HG02938 (cell line): ENCODE measurements around the gene TCEA2.

Experiments
- ATAC-seq: cut with Tn5 transposase; IDR thresholded peaks from one replicate; pipeline ENCODE4 v1.9.1; 2021; ENCODE audit warnings: mild to moderate bottlenecking, moderate library complexity; ENCODE audit not compliant: unreplicated experiment

The TCEA2 gene

DNA sequence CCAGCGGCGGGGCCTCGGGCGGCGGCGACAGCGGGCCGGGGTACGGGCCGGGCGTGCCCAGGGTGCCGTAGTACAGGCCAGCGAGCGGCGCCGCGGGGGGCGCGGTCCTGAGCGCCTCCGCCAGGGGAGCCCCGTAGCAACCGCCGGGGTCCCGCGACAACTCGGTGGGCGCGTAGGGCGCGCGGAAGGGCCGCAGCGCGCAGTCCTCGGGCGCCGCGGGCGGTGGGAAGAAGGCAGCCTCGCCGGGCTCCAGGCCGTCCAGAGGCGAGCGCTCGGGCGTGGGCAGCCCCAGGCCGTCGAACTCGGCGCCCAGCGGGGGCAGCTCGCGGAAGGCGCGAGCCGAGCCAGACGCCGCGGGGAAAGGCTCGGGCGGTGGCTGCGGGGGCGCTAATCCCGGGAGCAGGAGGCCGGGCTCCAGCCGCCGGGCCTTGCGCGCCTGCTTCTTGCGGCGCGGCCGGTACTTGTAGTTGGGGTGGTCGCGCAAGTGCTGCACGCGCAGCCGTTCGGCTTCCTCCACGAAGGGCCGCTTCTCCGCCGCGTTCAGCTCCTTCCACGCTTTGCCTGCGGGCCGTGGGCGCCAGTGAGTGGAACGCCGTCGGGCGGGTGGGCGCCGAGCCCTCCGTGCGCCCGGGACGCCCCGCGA, 14.5 kb upstream of the TCEA2 start:
- no peak for ATAC-seq

- no peak for ATAC-seq
These were observed 13.7 kb upstream of the TCEA2 start, which contains the start of gene SOX18 for GRCh38 chr20:64049060-64049877. Gene SOX18, minus strand, starts transcription at chr20:64049639. Its CDS starts 123 bp downstream, at chr20:64049516.

DNA sequence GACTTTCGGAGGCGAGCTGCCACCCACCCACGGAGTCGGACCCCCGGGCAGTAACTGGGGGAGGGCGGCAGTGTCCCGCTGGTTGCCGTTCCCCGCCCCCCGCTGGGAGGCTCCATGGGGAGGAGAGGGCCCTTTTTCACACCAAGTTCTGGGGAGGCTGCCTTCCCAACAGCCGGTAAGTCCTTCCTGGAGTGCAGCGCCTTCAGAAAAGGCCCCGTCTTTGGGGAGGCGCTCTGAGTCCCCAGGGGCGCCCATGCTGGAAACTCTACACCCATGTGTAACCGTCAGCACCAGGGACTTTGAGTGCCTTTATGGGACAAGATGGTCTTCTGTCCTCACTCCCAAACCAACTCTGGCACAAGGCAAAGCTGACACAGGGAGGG, 13.1 kb upstream of the TCEA2 start:
- no peak for ATAC-seq

DNA sequence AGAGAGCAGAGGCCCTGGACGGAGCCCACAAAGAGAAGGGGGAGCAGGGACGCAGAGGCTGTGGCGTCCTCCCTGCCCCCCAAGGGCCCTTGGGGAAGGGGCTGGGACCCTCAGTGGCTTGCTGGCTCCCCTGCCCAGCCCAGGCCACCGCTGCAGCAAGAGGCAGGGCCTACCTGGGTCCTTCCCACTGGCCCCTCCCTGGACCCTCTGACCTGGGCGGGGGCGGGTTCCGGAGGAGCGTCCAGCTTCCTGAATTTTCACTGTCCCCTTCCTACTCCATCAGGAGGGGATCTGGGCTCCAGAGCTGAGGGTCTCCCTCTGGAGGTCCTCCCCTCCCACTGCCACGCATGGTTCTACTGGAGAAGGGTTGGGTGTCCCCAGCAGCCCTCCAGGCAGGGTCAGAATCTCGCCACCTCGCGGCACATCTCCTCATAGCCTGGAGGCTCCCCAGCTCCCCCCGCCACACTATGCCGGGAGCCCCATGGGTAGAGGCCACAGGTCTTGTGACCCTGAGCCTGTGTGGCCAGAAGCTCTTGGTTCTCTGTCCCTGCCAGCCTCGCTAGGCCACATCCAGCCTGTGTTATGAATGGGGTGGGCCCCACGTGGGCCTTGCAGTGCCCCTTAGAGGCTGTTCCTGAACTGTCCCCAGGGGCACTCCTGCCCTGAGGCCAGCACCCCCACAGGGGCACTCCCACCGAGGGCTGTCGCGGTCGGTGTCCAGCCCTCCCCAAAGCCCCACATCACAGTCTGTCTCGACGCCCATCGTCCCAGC, 12.6 kb upstream of the TCEA2 start:
- no peak for ATAC-seq

DNA sequence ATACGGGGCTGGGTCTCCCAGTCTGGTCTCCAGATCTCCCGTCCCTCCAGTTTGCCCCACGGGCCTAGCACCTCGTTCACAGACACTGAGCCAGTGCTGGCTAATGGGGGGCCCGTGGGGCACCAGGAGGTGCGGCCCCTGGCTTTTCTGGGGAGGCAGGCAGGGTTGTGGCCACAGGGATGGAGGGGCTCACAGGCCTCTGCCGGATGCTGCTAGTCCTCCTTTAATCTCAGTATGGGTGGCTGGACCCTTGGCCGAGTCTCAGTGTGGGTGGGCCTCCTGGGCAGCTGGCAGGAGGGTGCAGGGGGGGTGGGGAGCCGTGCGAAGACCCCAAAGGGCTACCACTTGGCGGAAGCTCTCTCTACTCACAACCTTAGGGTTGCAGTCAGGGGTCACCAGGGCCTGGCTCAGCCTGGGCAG, 12.0 kb upstream of the TCEA2 start:
- no peak for ATAC-seq

- ATAC-seq: no peak
These were observed 11.3 kb upstream of the TCEA2 start for GRCh38 chr20:64051561-64052325.

DNA sequence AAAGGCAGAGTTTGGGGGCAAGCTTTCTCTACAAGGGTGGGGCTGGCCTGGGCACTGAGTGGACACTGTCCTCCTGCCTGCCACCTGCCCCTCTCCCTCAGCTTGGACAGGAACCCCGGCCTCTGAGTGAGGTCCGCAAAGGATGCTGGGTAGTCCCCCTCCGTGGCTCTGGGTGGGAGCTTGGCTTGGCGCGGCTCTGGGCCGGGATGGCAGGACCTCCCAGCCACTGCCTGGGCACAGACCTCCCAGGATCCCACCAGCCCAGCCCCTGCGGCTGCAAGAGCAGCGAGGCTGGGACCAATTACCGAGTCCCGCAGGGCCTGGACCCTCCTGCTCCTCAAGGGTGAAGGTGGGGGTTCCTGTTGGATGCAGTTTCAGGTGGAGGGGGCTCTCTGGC, 10.7 kb upstream of the TCEA2 start:
- ATAC-seq: no peak

DNA sequence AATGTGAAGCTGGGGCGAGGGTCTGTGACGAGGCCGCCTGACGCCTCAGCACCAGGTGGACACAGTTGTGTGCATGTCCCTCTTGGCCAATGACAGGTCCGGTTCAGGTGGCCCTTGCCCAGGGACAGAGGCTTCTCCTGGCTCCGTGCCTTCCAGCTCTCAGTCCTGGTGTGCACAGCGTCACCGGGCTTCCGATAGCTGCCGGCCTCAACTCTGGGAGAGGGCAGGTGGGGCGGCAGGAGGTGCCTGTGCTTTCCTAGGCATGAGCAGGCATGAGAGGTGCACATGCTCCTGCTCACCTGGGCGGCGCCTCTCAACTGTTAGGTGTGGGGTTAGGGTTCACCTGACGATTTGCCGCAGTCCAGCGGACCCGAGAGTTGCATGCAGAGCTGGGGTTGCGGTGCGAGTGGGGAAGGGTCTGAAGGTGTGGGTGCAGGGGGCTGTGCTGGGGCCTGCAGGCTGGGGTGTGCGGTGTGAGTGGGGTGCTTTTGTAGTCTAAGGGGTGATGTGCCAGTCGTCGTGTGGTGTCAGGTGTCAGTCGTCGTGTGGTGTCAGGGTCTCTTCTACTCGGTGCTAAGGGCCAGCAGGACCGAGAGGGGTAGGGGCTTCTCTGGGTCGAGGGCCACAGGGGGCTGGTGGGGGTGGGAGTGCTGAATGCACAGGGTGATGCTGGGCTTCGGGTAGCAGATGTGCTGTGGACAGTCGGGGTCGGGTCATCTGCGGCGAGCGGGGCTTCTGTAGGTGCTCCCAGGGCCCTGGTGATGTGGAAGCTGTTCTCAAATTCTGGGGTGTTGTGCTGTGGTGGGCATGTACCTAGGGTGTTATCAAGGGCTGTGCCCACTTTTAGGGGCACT, 9.8 kb upstream of the TCEA2 start:
- no peak for ATAC-seq

DNA sequence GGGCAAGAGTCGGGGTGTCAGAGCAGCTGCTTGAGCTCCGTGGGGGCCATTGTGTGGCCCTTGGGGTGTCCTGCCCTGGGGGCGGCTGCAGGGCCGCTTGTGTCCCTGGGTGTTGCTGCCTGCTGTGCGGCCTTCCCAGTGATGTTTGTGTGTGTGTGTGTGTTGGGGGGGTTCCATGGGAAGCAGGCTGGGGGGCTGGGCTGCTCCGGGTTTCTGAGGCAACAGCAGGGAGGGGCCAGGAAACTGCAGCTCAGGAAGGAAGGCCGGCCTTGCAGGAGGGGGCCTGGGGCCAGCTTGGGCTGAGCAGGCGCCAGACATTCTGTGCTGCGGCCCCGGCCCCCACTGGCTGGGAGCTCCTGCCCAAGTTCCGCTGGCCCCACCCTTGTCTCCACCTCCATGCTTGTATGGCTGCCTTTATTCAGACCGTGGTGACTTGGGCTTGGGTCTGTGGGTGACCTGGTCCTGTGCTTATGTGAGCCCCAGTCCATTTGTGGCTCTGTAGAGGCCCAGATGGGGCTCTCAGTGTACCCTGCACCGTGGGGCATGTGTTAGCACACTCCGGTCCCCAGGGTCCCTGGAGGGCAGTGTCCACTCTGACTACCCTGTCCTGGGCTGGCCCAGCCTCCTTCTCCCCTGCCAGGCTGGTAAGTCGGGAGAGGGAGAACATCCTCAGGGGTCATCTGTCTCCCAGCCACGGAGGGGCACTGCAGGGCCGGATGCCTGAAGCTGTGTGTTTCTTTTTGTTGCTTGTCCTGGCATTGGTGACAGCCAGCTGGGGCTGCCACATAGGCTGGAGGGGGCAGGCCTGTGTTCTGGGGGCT, 8.9 kb upstream of the TCEA2 start:
- ATAC-seq: no peak

GRCh38 chr20:64055396-64055892, 7.6 kb upstream of the TCEA2 start:
- ATAC-seq: no peak

DNA sequence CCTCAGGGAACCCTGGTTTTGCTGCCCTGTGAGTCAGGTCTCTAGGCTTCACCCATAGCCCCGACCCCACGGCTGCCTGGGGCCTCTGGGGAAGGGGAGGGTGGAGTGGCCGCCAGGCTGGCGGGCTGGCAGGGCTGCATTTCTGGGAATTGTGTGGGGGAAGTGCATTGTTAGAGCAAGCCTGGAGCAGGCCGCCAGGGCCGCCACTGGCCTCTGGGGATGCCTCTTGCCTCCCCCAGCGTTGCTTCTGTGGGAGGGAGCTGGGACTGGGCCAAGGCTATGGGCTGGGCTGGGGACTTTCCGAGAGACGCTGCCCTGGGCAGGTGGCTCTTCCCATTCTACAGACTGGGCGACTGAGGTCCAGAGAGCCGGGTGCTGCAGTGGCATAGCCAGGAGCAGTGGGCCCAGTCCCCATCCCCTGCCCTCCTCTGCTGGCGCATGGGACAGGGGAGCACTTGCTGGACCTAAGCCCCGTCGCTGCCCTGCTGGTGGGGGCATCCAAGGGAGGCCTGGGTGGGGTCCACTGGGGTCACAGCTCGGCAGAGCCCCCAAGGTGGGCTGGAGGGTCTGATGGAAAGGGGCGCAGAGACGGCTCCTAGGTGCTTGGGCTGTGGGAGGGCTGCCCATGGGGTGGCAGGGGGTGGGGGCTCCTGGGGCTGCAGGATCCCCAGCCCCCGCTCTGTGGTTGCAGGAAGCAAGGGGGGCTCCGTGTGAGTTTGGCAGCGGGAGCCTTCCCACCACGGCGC, 6.9 kb upstream of the TCEA2 start:
- no peak for ATAC-seq

- no peak for ATAC-seq
These were observed 6.4 kb upstream of the TCEA2 start for GRCh38 chr20:64056639-64056888.

DNA sequence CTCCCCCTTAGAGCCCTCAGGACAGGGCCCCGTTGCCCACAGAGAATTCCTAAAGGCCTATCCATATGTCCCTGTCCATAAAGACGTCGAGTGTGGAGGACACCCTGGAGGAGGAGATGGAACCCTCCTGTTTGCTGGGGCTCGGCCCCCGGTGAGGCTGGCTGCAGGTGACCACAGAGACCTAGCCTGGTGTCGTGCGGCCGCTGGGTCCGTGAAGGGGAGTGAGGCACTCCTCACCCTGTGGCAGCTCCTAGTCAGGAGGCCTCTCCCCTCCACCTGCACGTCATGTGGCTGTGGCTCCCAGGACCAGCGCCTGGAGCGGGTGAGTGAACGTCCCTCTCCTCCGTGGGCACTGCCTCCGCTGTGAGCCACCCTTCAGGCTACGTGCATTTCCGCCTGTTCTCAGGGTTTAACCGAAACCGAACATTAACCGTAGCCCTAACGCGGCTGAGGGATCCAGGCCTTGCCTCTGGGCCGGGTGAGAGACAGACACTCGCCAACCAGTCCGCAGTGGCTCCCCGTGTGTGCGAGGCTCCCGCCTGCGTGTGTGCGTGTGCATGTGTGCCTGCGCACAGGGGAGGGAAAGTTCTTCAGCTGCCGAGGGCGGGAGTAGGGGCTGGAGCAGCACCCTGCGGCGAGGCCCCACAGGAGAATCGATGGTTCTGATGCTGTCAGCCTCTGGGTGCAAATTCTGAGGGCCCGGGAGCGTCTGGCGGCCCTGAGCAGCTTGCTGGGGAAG, 5.9 kb upstream of the TCEA2 start:
- ATAC-seq: no peak

- ATAC-seq: no peak
These were observed 5.1 kb upstream of the TCEA2 start for GRCh38 chr20:64057628-64058498.

GRCh38 chr20:64058536-64058935, 4.5 kb upstream of the TCEA2 start:
- ATAC-seq: no peak

- no peak for ATAC-seq
These were observed 762 bp upstream of the TCEA2 start for GRCh38 chr20:64062276-64062595.
